ENCODE results near the gene LOX. TPM values are rescaled to one million over a fixed set of nuclear protein-coding genes. Genes with fewer than 3 reads are reported as not detected.

LOX gene
- polyA plus RNA-seq, 1 donor (not counting 4 experiments of a cell fraction or from before 2014, with no cell fraction given), result 0.33 TPM

DNA sequence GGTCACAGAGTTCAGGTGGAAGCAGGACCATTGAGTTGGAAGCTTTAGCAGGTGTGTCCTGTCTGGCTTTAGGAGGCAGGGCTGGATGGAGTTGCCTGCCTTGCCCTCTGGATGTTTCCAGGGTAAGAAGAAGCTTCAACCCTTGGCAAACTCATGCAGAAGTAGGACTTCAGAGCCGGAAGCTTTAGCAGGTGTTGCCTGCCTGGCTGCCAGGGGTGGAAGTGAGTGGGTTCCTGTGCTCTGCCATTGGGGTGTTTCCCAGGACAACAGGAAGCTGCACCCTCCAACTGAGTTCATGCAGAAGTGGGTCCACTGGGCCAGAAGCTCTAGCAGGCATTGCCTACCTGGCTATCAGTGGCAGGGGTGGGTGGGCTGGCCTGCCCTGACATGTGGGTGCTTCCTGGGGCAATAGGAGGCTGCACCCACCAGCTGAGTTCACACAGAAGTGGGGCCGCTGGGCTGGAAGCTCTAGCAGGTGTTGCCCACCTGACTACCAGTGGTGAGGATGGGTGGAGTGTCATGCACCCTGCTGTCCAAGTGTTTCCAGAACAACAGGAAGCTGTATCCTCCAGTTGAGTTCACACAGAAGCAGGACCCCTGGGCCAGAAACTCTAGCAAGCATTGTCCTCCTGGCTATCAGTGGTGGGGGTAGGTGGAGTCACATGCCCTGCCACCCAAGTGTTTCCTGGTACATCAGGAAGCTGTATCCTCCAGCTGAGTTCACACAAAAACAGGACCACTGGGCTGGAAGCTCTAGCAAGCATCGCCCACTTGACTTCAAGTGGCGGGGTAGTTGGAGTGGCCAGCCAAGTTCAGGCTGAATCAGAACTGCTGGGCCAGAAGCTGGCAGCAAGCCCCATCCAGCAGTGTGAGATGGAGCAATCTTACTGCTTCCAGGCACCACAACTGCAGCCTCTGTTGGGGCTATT, 24.6 kb downstream of the LOX start:
- no peaks in the 10 kb centered on the region for H3K79me2 ChIP-seq (ENCODE audit: control insufficient read depth, insufficient read depth, low read length)
- no peaks in the 10 kb centered on the region for H3K36me3 ChIP-seq (ENCODE audit: control insufficient read depth in 2 of 2, extremely low read depth in 1 of 2, insufficient read depth in 2 of 2, low read length in 2 of 2)
- no peaks in the 10 kb centered on the region for H3K27me3 ChIP-seq (ENCODE audit: control insufficient read depth, extremely low read depth, insufficient read depth, low read length)
- no peak for FAIRE-seq
- no peaks in the 10 kb centered on the region for H3K9me1 ChIP-seq (ENCODE audit: control insufficient read depth, extremely low read depth, insufficient read depth, low read length)
- H3K4me3 ChIP-seq (ENCODE audit: control insufficient read depth in 2 of 3, extremely low read depth in 1 of 3, insufficient read depth in 2 of 3, low read depth in 1 of 3, low read length in 3 of 3), result no peak overlapping the region
- dilution Hi-C loops (cut with MboI; ENCODE audit: extremely low pct_ligation_motif_present, low sequenced_read_pairs), result no loop called here
- no peaks in the 10 kb centered on the region for H4K20me1 ChIP-seq (ENCODE audit: control insufficient read depth, extremely low read depth, insufficient read depth, low read length)
- H3K9ac ChIP-seq (ENCODE audit: control insufficient read depth, extremely low read depth, insufficient read depth, low read length), result no peak overlapping the region
- no peaks in the 10 kb centered on the region for H3K4me1 ChIP-seq (ENCODE audit: control insufficient read depth, extremely low read depth, insufficient read depth, low read length)
- no peak for DNase-seq (ENCODE audit: low read depth, low spot score)
- H3K4me2 ChIP-seq (ENCODE audit: control insufficient read depth, extremely low read depth, insufficient read depth, low read depth, low read length), result no peak overlapping the region
- H2AFZ ChIP-seq (ENCODE audit: control insufficient read depth, low read length), result no peak overlapping the region
- H3K9me3 ChIP-seq (ENCODE audit: control insufficient read depth, low read depth, low read length), result no peaks in the 10 kb centered on the region
- H3K27ac ChIP-seq (ENCODE audit: control insufficient read depth, insufficient read depth, low read length), result no peak overlapping the region
- TF ChIP-seq, protein P1, sequence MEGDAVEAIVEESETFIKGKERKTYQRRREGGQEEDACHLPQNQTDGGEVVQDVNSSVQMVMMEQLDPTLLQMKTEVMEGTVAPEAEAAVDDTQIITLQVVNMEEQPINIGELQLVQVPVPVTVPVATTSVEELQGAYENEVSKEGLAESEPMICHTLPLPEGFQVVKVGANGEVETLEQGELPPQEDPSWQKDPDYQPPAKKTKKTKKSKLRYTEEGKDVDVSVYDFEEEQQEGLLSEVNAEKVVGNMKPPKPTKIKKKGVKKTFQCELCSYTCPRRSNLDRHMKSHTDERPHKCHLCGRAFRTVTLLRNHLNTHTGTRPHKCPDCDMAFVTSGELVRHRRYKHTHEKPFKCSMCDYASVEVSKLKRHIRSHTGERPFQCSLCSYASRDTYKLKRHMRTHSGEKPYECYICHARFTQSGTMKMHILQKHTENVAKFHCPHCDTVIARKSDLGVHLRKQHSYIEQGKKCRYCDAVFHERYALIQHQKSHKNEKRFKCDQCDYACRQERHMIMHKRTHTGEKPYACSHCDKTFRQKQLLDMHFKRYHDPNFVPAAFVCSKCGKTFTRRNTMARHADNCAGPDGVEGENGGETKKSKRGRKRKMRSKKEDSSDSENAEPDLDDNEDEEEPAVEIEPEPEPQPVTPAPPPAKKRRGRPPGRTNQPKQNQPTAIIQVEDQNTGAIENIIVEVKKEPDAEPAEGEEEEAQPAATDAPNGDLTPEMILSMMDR (optimal IDR thresholded peaks at IDR 0.05 in 1 of 3, IDR thresholded peaks at IDR 0.05 in 1 of 3, conservative IDR thresholded peaks at IDR 0.05 in 1 of 3; ENCODE audit: extremely low read depth in 1 of 3, insufficient read depth in 2 of 3, low read length in 3 of 3), result no peak
- TF ChIP-seq EZH2 (IDR thresholded peaks at IDR 0.05; ENCODE audit: low read length), result no peak

DNA sequence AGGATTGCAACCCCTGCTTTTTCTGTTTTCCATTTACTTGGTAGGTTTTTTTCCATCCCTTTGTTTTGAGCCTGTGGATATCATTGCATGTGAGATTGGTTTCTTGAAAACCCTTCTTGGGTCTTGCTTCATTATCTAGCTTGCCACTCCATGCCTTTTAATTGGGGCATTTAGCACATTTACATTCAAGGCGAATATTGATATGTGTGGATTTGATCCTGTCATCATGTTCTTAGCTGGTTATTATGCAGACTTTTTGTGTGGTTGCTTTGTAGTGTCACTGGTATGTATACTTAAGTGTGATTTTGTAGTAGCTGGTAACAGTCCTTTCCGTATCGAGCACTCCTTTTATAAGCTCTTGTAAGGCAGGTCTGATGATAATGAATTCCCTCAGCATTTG, 26.5 kb downstream of the LOX start:
- dilution Hi-C loops (cut with MboI; ENCODE audit: extremely low pct_ligation_motif_present, low sequenced_read_pairs), result no loop called here
- no peak for FAIRE-seq
- no peak overlapping the region for H3K9ac ChIP-seq (ENCODE audit: control insufficient read depth, extremely low read depth, insufficient read depth, low read length)
- H2AFZ ChIP-seq (ENCODE audit: control insufficient read depth, low read length), result no peak overlapping the region
- no peak overlapping the region for H3K4me3 ChIP-seq (ENCODE audit: control insufficient read depth in 2 of 3, extremely low read depth in 1 of 3, insufficient read depth in 2 of 3, low read depth in 1 of 3, low read length in 3 of 3)
- no peaks in the 10 kb centered on the region for H4K20me1 ChIP-seq (ENCODE audit: control insufficient read depth, extremely low read depth, insufficient read depth, low read length)
- H3K79me2 ChIP-seq (ENCODE audit: control insufficient read depth, insufficient read depth, low read length), result no peaks in the 10 kb centered on the region
- no peaks in the 10 kb centered on the region for H3K9me3 ChIP-seq (ENCODE audit: control insufficient read depth, low read depth, low read length)
- H3K27ac ChIP-seq (ENCODE audit: control insufficient read depth, insufficient read depth, low read length), result no peak overlapping the region
- no peak overlapping the region for H3K4me2 ChIP-seq (ENCODE audit: control insufficient read depth, extremely low read depth, insufficient read depth, low read depth, low read length)
- no peak for DNase-seq (ENCODE audit: low read depth, low spot score)
- no peaks in the 10 kb centered on the region for H3K27me3 ChIP-seq (ENCODE audit: control insufficient read depth, extremely low read depth, insufficient read depth, low read length)
- H3K4me1 ChIP-seq (ENCODE audit: control insufficient read depth, extremely low read depth, insufficient read depth, low read length), result no peaks in the 10 kb centered on the region
- H3K9me1 ChIP-seq (ENCODE audit: control insufficient read depth, extremely low read depth, insufficient read depth, low read length), result no peaks in the 10 kb centered on the region
- no peak for TF ChIP-seq EZH2 (IDR thresholded peaks at IDR 0.05; ENCODE audit: low read length)
- TF ChIP-seq, protein P1 (optimal IDR thresholded peaks at IDR 0.05 in 1 of 3, IDR thresholded peaks at IDR 0.05 in 1 of 3, conservative IDR thresholded peaks at IDR 0.05 in 1 of 3; ENCODE audit: extremely low read depth in 1 of 3, insufficient read depth in 2 of 3, low read length in 3 of 3), result no peak
- no peaks in the 10 kb centered on the region for H3K36me3 ChIP-seq (ENCODE audit: control insufficient read depth in 2 of 2, extremely low read depth in 1 of 2, insufficient read depth in 2 of 2, low read length in 2 of 2)

Data from keratinocyte (primary cell).